AG20443 (cell line): ENCODE data around the gene EOLA1.
"Not testable (repeated sequence)": the region's sequence is repeated elsewhere in the genome, so short reads cannot be mapped to it uniquely, and the experiment has no call there.

Experiments used
- DNase-seq: peaks from one replicate; pipeline ENCODE4 v3.0.0; 2012; ENCODE audit warnings: low spot score, mixed read lengths

The EOLA1 gene

GRCh38 chrX:149513825-149514428 is 26.9 kb upstream of the EOLA1 start:
- DNase-seq: peak; percentile 26

- DNase-seq: no peak
Observed at GRCh38 chrX:149515954-149516602, 24.7 kb upstream of the EOLA1 start.

GRCh38 chrX:149516604-149517003 is 24.2 kb upstream of the EOLA1 start:
- DNase-seq: no peak

- no peak for DNase-seq
Observed at GRCh38 chrX:149517308-149517707, 23.5 kb upstream of the EOLA1 start.

- no peak for DNase-seq
Observed at GRCh38 chrX:149518236-149518635, 22.6 kb upstream of the EOLA1 start.

- not testable (repeated sequence) for DNase-seq
Observed at GRCh38 chrX:149520636-149521277, 20.1 kb upstream of the EOLA1 start.

GRCh38 chrX:149521438-149521837 is 19.4 kb upstream of the EOLA1 start:
- no peak for DNase-seq

- no peak for DNase-seq
Observed at GRCh38 chrX:149522916-149523315, 17.9 kb upstream of the EOLA1 start.

GRCh38 chrX:149525389-149525788 is 15.4 kb upstream of the EOLA1 start:
- DNase-seq: not testable (repeated sequence)

GRCh38 chrX:149525903-149526302 is 14.9 kb upstream of the EOLA1 start:
- not testable (repeated sequence) for DNase-seq

- DNase-seq: not testable (repeated sequence)
Observed at GRCh38 chrX:149526318-149527033, 14.3 kb upstream of the EOLA1 start.

- DNase-seq: peak; percentile 20
Observed at GRCh38 chrX:149527705-149528104, 13.1 kb upstream of the EOLA1 start.

- no peak for DNase-seq
Observed at GRCh38 chrX:149528381-149528780, 12.4 kb upstream of the EOLA1 start.

- DNase-seq: no peak
Observed at GRCh38 chrX:149531599-149531998, 9.2 kb upstream of the EOLA1 start.

GRCh38 chrX:149532868-149533267 is 7.9 kb upstream of the EOLA1 start:
- DNase-seq: not testable (repeated sequence)

GRCh38 chrX:149533999-149534398 is 6.8 kb upstream of the EOLA1 start:
- DNase-seq: not testable (repeated sequence)

GRCh38 chrX:149534926-149535602 is 5.7 kb upstream of the EOLA1 start:
- not testable (repeated sequence) for DNase-seq

- DNase-seq: not testable (repeated sequence)
Observed at GRCh38 chrX:149537474-149537873, 3.3 kb upstream of the EOLA1 start.

- peak; percentile 86 for DNase-seq
Observed at GRCh38 chrX:149539283-149540130, 1.3 kb upstream of the EOLA1 start.

GRCh38 chrX:149540131-149540620 is 636 bp upstream of the EOLA1 start:
- DNase-seq: peak; percentile 86

GRCh38 chrX:149541521-149542047 is 772 bp downstream of the EOLA1 start:
- peak; percentile 7 for DNase-seq
